HCT116 (cell line): ENCODE data around the gene VCAM1.

Experiments
- CTCF ChIP-seq, 3 experiments: fragments of 200-600 bp in 1 of 3; sonication (generic) in 1 of 3; IDR thresholded peaks in 2 of 3; conservative IDR thresholded peaks in 1 of 3; 2 replicates each; pipeline ENCODE4 v1.5.1; 2012 to 2017; ENCODE audit warnings: low read depth in 2 of 3, low read length in 2 of 3, antibody characterized with exemption in 1 of 3, borderline replicate concordance in 1 of 3, control low read depth in 1 of 3, mild to moderate bottlenecking in 1 of 3, mixed read lengths in 1 of 3, mixed run types in 1 of 3, moderate library complexity in 1 of 3; ENCODE audit not compliant: insufficient read depth in 1 of 3
- EZH2 ChIP-seq: fragments of 200-600 bp; sonication (generic); IDR thresholded peaks from 2 replicates; pipeline ENCODE4 v1.6.1; 2017; ENCODE audit warnings: antibody characterized with exemption, mixed run types
- POLR2A ChIP-seq: IDR thresholded peaks from 2 replicates; pipeline ENCODE4 v1.7.0; 2011; ENCODE audit warnings: borderline replicate concordance; ENCODE audit not compliant: insufficient read depth, insufficient read length; ENCODE audit errors: extremely low read depth
- RAD21 ChIP-seq: IDR thresholded peaks from 2 replicates; pipeline ENCODE4 v1.6.1; 2012; ENCODE audit warnings: low read depth, mild to moderate bottlenecking
- SP1 ChIP-seq: IDR thresholded peaks from 2 replicates; pipeline ENCODE4 v1.6.1; 2012; ENCODE audit warnings: low read depth
- SRF ChIP-seq: IDR thresholded peaks from 2 replicates; pipeline ENCODE4 v1.6.1; 2012; ENCODE audit warnings: low read depth
- YY1 ChIP-seq: IDR thresholded peaks from 2 replicates; pipeline ENCODE4 v1.6.1; 2011; ENCODE audit warnings: low read length, low read depth, moderate library complexity, mild to moderate bottlenecking; ENCODE audit not compliant: insufficient replicate concordance; ENCODE audit errors: extremely low read depth
- ZNF274 ChIP-seq: fragments of 200-500 bp; sonication (Bioruptor generic); IDR thresholded peaks from 2 replicates; pipeline ENCODE4 v1.6.1; 2014; ENCODE audit warnings: mild to moderate bottlenecking, low read depth, low read length, inconsistent platforms
- TF ChIP-seq, protein P1 (sequence below): IDR thresholded peaks from 2 replicates; pipeline ENCODE4 v1.6.1; 2011; ENCODE audit warnings: mild to moderate bottlenecking, low read length, moderate library complexity; ENCODE audit not compliant: insufficient replicate concordance; ENCODE audit errors: extremely low read depth
- TF ChIP-seq, protein P2 (sequence below): IDR thresholded peaks from 2 replicates; pipeline ENCODE4 v1.6.1; 2012

DNA sequence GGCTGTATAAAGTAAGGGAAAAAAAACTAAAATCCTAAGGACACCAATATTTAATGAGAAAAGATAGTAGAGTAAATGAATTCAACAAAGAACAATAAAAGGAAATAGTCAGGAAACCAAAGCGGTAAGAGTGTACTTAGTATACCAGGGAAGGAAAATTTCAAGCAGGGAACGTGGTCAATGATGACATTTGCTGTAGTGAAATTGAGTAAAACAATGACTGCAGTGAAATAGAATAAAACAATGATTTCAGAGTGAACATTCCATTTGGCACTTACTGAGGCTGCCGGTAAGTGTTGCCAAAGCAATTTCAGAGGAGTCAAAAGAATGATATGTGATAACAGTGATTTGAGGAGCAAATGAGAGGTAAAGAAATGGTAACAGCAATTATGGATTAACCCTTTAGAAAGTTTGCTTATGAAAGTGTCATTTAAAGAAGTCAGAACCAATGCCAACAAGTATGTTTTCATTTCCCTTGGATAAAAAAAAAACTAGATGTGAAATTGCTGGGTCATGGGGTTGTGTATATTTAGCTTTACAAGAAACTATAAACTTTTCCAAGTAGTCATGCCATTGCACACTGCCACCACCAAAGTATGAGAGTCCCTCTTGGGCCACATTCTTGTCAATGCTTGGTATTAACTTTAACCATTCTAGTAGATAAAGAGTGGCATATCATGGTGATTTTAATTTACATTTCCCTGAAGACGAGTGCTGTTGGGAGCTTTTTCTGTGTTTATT, 50.5 kb downstream of the VCAM1 start:
- TF ChIP-seq CTCF (IDR thresholded peaks at IDR 0.05 in 2 of 3, conservative IDR thresholded peaks at IDR 0.05 in 1 of 3; ENCODE audit: borderline replicate concordance in 1 of 3, insufficient read depth in 1 of 3, low read depth in 2 of 3, low read length in 2 of 3) (no peak), YY1 (no peak), SRF (no peak), EZH2 (no peak), ZNF274 (no peak), SP1 (no peak), POLR2A (no peak), RAD21 (no peak)
- TF ChIP-seq, protein P1, sequence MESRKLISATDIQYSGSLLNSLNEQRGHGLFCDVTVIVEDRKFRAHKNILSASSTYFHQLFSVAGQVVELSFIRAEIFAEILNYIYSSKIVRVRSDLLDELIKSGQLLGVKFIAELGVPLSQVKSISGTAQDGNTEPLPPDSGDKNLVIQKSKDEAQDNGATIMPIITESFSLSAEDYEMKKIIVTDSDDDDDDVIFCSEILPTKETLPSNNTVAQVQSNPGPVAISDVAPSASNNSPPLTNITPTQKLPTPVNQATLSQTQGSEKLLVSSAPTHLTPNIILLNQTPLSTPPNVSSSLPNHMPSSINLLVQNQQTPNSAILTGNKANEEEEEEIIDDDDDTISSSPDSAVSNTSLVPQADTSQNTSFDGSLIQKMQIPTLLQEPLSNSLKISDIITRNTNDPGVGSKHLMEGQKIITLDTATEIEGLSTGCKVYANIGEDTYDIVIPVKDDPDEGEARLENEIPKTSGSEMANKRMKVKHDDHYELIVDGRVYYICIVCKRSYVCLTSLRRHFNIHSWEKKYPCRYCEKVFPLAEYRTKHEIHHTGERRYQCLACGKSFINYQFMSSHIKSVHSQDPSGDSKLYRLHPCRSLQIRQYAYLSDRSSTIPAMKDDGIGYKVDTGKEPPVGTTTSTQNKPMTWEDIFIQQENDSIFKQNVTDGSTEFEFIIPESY, result no peak
- TF ChIP-seq, protein P2, sequence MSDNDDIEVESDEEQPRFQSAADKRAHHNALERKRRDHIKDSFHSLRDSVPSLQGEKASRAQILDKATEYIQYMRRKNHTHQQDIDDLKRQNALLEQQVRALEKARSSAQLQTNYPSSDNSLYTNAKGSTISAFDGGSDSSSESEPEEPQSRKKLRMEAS, result no peak
